ENCODE results near the gene TBXAS1.
A peak's percentile ranks its signal among the peaks of the same experiment; 100 is the strongest.

The TBXAS1 gene

DNA sequence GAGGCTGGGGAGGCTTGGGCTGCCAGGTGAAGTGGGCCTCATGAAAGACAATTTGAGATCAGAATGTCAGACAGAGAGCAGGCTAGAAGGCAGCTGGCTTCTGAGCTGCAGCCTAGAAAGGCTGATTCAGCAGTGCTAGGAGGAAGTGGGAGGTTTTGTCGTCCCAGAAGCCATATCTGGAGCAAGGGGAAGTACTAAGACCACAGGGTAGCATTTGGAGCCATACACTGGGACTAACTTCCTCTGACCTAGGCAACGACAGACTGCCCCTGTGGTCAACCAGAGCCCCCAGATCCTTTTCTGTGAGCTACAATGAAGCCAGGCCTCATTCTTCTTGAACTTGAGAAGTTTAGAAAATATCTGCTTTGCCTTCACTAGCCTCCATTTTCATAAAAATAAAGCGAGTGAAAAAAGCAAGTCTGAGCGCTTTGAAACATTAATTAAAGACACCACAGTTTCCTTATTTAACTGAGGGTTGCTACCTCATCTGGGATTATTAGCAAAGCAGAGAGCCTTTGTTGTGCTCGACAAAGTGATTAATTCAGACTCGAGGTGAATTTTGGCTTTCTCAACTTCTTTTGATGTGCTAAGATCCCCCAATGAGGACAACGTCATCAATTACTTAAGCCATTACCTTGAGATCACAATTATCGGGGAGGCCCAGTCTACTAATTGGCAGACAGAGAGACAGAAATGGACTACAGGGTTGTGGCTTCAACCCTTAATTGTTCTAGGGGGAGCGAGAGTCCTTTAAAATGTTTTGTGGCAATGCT lies 26.6 kb downstream of the TBXAS1 start:
- no peak for DNase-seq (ENCODE audit: low spot score)

DNA sequence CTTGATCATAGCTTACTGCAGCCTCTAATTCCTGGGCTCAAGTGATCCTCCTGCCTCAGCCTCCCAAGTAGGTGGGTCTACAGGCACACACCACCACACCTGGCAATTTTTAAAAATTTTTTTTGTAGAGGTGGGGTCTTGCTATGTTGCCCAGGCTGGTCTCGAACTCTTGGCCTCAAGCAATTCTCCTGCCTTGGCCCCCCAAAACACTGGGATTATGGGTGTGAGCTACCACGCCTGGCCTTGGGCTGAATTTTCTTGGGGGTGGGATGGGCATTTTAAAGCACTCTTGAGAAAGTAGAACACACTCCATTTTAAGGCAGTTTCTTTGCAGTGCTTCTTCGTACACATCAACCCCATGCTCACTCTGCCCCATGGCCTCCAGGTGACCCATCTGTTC lies 28.7 kb downstream of the TBXAS1 start:
- DNase-seq (ENCODE audit: low spot score) = no peak

DNA sequence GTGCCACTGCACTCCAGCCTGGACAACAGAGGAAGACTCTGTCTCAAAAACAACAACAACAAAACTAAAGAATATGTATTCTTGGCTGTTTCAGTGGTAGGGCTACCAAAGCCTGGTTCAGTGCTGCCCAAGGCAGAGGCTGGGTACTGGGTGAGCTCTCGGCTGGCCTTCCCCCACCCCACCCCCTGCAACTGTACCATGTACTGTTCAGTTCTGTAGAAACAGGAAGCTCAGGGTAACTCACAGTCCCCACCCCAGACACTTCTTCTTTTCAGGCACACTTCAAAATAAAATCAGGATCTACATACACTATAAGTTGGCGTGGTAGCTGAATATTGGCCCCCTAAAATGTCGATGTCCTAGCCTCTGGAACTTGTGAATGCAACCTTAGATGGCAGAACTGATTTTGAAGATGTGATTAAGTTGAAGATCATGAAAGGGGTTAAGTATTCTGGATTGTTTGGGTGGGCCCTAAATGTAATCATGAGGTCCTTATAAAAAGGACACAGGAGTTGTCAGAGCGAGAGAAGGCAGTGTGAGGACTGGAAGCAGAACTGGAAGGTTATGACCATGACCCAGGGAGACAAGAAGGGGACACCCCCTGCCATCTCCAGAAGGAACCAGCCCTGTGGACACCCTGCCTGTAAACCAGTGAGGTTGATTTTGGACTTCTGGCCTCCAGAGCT lies 31.2 kb downstream of the TBXAS1 start:
- DNase-seq (ENCODE audit: low spot score) = no peak

DNA sequence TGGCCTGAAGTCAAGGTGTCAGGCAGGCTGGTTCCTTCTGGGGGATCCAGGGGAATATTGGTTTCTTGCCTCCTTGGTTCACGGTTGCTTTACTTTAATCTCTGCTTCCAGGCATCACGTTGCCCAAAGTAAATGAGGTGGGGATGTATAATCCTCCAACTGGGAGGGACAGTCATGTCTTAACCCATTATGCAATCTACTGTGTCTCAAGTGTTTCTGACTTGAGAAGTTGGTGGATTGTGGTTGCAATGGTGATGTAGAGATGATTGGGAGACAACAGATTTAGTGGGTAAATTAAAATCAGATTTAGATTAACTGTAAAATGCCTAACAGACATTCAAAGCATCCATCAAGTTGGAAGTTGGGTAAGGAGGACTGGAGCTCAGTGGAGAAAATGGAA lies 32.7 kb downstream of the TBXAS1 start:
- DNase-seq (ENCODE audit: low spot score) = no peak

DNA sequence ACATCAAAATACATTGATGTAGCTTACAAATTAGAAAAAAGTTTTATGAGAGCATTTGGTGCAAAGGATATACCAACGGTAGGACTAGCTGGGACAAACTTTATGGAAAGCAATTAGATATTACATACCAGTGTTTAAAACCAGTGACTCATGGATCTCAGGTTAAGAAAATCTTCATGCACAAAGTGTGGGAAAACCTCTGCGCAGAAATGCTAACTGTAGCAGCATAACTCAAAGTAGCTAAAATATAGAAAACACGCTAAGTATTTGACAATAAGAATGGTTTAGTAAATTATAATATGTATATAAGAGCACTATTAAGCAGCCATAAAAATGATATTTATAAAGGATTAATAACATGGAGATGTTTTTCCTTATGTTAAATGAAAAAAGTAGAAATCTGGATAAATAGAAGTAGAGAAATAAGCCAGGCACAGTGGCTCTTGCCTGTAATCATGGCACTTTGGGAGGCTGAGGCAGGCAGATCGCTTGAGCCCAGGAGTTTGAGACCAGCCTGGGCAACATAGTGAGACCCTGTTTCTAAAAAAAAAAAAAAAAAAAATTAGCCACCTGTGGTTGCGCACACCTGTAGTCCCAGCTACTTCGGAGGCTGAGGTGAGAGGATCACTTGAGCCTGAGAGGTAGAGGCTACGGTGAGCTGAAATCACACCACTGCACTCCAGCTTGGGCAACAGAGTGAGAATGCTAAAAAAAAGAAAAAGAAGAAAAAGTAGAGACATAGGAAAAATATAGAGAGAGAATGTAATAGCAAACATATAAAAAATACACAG lies 37.2 kb downstream of the TBXAS1 start:
- DNase-seq (ENCODE audit: low spot score) = no peak

DNA sequence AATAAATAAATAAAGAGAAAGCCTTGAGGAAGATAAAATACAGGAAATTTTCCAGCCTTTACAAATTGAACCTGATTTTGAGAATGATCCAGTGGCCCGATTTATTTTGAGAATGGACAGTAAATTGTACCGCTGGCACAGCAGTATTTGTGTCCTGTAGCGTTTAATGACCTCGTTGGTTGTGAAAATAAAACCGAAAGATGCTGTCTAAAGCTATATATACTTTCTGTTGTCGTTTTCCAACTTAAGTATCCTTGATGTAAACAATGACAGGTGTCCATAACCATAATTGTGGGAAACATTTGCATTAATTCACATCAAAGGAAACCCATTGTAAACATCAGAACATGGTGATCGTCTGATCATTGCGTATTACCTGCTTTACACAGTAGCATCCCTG lies 38.8 kb downstream of the TBXAS1 start:
- DNase-seq (ENCODE audit: low spot score) = no peak

DNA sequence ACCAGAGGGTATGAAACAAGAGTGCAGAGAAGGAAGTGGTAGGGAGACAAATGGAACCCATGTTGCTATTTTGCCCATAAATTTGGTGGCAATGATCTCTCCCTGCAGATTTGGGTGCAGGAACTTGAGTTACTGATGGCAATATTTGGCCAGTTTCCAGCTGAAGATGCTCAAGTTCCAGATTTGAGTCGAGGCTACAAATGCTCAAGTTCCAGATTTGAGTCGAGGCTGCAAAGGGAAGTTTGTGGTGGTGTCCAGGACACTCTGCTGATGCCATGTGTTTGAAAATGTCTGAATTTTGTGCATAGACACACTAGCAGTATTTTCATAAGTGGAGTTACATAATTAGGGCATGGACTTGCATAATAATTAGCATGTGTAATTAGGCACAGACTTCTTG lies 40.8 kb downstream of the TBXAS1 start:
- no peak for DNase-seq (ENCODE audit: low spot score)

DNA sequence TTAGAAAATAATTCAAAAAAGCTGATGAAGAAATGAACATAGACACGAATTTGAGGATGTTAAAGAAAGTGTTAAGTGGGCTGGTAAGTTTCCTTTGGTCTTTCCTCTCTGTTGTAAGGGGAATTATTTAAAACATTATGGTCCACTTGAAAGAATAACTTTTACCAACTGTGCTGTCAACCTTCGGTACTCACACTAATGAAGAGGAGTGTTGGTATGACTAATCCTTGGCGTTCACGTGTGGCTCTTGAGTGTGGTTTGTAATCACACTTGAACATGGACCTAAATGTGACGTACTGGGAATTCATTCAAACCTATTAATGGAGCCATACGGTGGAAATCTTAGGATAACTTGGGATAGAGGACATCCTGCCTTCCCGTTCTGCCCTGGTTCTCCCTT lies 41.3 kb downstream of the TBXAS1 start:
- DNase-seq (ENCODE audit: low spot score) = no peak

DNA sequence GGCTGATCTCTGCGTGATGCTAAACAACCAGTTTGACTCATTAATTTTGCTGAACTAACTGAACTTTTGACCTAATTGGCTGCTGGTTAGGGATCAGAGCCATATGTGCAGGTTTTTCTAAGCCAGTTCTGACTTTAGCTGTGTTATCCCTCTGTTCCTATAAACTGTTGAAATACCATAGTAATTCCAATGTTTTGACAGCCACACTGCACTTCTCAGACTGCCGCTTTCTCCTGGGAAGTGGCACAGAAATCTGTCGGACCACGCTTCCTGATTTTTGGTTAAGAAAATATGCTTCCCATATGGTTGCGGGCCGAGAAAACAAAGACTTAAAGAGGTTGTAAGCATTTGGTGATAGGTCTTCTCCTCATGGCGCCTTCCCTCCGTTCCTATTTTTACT lies 42.3 kb downstream of the TBXAS1 start:
- DNase-seq (ENCODE audit: low spot score) = no peak

DNA sequence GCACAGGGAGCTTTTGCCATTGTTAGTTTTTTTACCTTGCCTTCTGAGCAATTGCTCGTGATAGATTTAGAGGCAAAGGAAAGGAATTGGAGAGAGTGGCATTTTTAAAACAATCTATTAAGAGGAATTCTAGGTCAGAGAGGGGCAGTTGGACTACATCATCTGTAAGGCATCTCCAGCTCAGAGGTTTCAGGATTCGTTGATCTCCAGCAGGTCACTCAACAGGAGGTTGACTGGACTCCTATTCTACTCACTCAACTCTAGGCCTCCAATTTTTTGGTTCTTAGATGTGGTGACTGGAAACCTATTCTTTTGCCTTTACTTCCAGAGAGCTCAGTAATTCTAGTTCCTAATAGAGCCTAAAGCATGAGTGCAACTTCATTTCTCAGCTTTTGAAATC lies 42.8 kb downstream of the TBXAS1 start:
- DNase-seq (ENCODE audit: low spot score) = no peak

DNA sequence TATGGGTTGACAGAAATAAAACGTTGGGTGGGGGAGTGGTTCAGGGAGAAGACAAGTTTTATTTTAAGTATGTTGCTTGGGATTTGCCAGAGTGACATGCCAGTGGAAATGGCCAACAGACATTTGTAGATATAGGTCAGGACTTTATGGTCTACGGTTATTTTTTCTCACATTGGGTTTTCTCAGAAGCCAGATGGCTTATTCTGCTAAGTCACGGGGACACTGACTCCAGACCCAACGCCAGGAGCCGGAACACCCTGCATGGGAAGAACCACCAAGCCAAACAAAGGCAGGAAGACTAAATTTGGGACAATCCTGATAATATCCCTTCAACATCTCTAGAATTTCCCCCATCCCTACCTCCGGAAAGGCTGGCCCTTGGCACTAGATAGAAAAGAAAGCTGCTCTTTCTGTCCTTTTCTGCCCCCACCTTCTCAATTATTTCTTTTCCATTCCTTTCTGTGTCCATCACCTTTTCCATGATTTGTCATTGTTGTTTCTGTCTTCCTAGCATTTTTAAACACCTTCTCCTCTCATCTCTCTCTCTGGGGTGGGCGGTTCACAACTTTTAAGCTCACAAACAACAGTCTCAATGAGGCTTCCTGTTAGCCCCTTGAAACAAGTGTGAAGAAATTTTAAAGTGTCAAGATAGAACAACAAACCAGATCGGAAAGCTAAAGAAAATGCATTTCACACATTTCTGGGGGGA lies 44.7 kb downstream of the TBXAS1 start:
- no peak for DNase-seq (ENCODE audit: low spot score)

DNA sequence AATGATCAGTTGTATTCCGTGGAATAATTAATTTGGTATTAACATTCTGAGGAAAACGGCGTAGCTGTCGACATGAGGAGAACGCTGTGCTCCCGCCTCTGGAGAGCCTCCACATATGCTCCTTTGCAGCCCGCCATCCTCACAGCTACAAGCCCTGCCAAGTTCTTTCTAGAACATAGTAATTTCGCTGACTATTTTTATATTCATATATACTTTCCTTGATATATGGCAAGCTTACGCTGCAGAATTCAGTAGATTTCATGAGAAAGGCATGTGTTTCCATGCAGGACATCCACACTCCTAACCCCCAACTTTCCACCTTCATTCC lies 45.2 kb downstream of the TBXAS1 start:
- DNase-seq (ENCODE audit: low spot score) = no peak

DNA sequence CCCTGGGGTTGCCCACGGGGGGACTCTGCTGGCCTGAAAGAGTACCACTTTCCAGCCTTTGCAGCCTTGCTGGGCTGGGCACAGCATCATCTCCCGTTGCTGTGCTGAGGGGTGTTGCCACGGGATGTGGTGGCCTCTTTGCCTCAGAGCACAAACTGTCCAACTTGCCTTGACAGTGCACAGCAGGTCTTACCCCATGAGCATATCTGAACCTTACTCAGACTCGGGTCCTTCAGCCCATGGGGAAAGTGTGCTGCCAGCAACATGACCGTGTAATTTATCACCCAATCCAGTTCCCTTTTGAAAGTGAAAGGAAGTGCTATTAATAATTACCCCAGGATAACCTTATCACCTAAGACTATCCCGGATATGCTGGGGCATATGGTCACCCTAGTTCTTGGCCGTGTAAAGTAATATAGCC lies 46.8 kb downstream of the TBXAS1 start:
- DNase-seq (ENCODE audit: low spot score) = no peak

DNA sequence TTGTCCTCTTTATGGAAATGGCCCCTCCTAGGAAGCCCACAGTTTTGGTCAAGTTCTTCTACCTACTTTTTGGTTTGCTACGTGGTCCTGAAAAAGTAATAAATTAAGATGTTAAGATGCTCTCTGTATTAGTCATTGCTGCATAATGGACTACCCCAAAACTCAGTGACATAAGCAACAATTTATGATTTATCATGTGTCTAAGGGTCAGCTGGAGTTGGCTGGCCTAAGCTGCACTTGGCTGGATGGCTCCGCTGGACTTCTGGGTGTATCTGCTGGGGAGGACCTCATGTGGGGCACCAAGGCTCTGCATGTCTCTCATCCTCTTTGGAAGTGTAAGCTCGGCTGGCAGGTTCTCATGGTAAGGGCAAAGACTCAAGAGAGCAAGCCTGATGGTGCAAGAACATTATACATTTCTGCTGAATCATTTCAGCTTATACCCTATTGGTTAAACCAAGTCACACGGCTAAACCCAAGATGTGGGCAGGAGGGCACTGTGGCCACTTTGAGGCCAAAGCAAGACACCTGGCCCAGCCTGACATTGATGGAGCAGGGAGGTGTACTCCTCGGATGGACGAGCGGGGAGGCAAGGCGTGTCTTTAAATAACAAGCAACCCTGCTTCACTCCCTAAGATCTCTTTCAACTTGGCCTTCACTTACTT lies 47.7 kb downstream of the TBXAS1 start:
- DNase-seq (ENCODE audit: low spot score) = no peak

DNA sequence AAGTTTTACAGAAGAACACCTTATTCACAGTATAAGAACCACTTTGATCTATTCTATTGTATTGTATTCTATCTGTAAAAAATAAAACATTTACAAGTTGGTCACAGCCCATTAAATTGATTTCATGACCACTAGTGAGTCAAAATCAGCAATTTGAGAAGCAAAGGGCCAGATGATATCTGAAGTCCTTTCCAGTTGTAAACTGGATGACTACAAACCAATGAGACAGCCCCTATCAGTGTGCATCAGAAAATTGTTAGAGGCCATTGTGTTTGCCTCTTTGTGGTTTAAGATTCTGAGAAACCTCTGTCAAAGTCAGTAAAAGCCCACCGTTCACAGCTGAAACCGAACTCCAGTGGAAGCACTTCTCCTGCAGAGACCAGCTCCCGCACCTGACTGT lies 54.8 kb downstream of the TBXAS1 start:
- no peak for DNase-seq (ENCODE audit: low spot score)

DNA sequence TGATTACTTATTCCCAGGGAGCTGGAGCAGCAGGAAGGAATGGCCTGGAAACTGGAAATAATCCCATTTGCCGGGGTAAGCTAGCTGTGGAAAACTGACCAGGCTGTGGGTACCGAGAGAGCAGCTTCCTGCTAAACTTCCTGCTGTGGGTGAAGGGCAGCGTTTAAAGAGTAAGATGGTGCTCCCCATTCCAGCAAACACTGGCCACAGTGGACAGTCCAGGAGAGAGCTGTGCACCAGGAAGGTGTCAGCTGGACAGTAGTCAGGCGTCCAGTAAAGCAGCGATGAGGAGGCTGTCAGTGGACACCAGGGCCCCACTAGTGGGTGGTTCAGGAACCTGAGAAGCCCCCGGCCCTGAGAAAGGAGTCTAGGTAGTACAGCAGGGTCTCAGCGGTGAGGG lies 55.4 kb downstream of the TBXAS1 start:
- DNase-seq (ENCODE audit: low spot score) = no peak

DNA sequence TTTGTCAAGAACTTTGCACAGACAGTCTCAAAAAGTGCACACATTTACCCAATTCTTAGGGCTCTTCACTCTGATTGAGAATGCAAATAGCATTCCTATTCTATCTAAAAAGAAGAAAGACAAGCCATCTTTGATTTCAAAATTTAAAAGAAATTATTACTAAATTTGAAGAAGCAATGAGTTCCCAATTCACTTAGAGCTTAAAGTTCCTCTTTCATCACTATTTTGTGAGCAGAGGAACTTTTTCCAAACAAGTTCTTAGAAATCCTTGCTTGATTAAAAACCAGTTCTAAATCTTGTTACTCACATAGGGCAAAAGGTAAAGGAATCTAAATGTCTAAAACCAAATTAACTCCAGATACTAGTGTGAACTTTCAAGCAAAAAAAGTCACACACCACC lies 56.4 kb downstream of the TBXAS1 start:
- no peak for DNase-seq (ENCODE audit: low spot score)

DNA sequence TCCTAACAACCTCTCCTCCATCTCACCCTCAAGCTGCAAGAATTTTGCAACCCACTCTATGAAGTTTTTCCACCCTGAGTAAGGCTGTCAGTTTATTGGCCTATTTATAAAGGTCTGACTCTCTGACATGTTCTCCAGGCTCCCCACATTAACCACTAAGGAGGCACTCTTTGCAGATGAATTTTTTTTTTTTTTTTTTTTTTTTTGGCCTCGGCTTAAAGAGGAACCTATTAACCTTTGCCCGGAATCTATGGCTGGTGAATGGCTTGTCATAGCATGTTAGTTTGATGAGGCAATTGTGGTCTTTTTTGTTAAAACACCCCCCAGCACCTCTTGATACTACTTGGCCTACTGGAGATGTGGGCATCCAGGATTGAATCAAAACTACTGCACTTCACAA lies 57.1 kb downstream of the TBXAS1 start:
- no peak for DNase-seq (ENCODE audit: low spot score)

DNA sequence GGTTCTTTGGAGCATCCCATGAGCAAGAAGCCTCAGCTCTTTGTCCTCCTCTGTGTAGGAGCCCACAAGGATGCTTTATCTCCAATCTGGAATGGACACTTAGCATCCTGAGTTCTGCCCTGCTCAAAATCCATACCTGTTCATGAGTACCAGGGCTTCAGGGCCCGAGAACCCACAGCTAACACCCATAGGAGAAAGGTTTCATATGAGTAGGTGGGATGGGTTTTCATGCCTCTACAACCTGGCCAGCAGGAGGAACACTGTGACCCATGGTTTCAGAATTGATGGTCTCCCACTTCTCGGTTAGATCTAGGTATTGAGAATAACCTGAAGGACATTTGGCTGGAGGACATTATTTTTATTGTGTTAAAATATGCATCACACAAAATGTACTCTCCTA lies 57.8 kb downstream of the TBXAS1 start:
- no peak for DNase-seq (ENCODE audit: low spot score)

DNA sequence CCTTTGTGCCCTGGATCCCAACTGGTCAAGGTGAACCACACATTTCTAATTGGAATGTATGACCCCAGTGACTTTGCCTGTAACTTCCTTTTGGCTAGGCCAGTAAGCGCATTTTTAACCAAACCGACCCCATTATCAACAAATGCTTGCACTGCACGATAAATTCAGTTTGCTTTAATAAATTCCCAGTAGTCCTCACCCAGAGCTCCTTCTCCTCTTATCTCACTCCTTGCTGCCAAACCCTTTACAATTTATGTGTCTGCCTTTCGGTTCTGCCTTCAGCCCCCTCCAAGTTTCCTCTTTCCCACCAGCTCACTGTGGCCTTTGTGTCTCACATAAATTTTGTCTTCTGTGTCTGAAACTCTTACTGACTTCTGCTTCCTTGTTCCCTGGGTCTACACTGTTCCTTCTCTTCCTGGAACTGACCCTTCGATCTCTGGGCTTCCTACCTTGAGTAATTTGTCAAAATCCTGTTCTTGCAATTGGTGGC lies 59.0 kb downstream of the TBXAS1 start:
- DNase-seq (ENCODE audit: low spot score) = no peak

DNA sequence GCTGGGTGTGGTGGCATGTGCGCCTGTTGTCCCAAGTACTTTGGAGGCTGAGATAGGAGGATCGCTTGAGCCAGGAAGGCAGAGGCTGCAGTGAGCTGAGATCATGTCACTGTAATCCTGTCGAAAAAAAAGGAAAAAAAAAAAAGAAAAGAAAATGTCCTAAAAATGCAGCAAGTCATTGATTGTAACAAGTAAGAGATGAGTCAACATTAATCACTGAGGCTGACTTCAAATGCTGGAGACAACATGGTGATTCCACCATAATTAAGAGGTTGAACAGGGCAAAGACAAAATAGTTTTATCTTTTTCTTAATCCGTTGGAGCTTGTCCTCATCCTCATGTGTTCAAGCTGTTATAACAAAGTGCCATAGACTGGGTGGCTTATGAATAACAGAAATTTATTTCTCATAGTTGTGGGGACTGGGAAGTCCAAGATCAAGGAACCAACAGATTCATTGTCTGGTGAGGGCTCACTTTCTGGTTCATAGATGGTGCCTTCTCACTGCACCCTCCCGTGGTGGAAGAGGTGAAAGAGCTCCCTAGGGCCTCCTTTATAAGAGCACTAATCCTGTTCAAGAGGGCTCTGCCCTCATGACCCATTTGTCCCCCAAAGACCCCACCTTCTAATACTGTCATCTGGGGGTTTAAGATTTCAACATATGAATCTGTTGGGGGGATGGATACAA lies 60.3 kb downstream of the TBXAS1 start:
- DNase-seq (ENCODE audit: low spot score) = peak; percentile 12

Data from NAMALWA (cell line).